Tibial artery (tissue), 4 donors: ENCODE measurements around the gene DYRK1A.

Source experiments
- DNase-seq, 2 donors: peaks; one replicate each; pipeline ENCODE4 v3.0.0-alpha.2; 2019
- H3K27ac ChIP-seq, 2 donors: fragments of 200-600 bp; sonication (generic) in 1 of 2; 1 replicate in 1 of 2; 2 replicates in 1 of 2; pipeline ENCODE4 v1.5.1; 2018 to 2019; ENCODE audit warnings: mild to moderate bottlenecking in 1 of 2
- H3K27me3 ChIP-seq, 2 donors: fragments of 200-600 bp; sonication (generic) in 1 of 2; one replicate each; pipeline versions ENCODE4 v1.5.1 to v1.6.0; 2016 to 2019
- H3K36me3 ChIP-seq, 3 donors: fragments of 200-600 bp; sonication (generic) in 2 of 3; one replicate each; pipeline ENCODE4 v1.5.1; 2016 to 2019; ENCODE audit warnings: mild to moderate bottlenecking in 2 of 3
- H3K4me1 ChIP-seq, 4 donors: fragments of 200-600 bp; sonication (generic) in 2 of 4; 1 replicate in 3 of 4; 2 replicates in 1 of 4; pipeline ENCODE4 v1.5.1; 2016 to 2019
- H3K4me3 ChIP-seq, 2 donors: fragments of 200-600 bp; sonication (generic) in 1 of 2; 1 replicate in 1 of 2; 2 replicates in 1 of 2; pipeline ENCODE4 v1.5.1; 2018 to 2019; ENCODE audit warnings: mild to moderate bottlenecking in 2 of 2
- H3K9me3 ChIP-seq, 3 donors: fragments of 200-600 bp; sonication (generic) in 1 of 3; one replicate each; pipeline ENCODE4 v1.5.1; 2016 to 2019
- CTCF ChIP-seq, 2 experiments: fragments of 200-600 bp in 1 of 2; fragments of 450-650 bp in 1 of 2; IDR thresholded peaks; one replicate each; pipeline ENCODE4 v1.5.1; 2017 to 2019; ENCODE audit warnings: antibody characterized with exemption in 2 of 2, mild to moderate bottlenecking in 1 of 2, moderate library complexity in 1 of 2
- intact Hi-C: fragments of 100-400 bp; cut with DNase I; formaldehyde crosslinking; loops from one replicate; pipeline ENCODE4 v1.15.0; 2023; ENCODE audit warnings: low total_unique reads

Gene DYRK1A

GRCh38 chr21:37550618-37551330, 184.2 kb downstream of the DYRK1A start:
- Histone ChIP-seq H3K4me1 (peaks cover 0 to 27% (median 6%) of the 10 kb centered on the region in 4 donors), H3K9me3 (no peaks in the 10 kb centered on the region), H3K27ac (no peak overlapping the region), H3K27me3 (peaks cover 0 to 4% of the 10 kb centered on the region in 2 donors), H3K4me3 (no peak overlapping the region), H3K36me3 (no peaks in the 10 kb centered on the region)
- no peak for DNase-seq
- intact Hi-C loops = no loop called here
- TF ChIP-seq CTCF (IDR thresholded peaks at IDR 0.05) = no peak

- no peaks in the 10 kb centered on the region for H3K9me3 ChIP-seq
- no peak for DNase-seq
- intact Hi-C loops = no loop called here
- H3K4me1 ChIP-seq = peaks cover 0 to 26% (median 5%) of the 10 kb centered on the region in 4 donors
- H3K27me3 ChIP-seq = peaks cover 0 to 4% of the 10 kb centered on the region in 2 donors
- no peak overlapping the region for H3K27ac ChIP-seq
- TF ChIP-seq CTCF (IDR thresholded peaks at IDR 0.05) = no peak
- H3K4me3 ChIP-seq = no peak overlapping the region
- no peaks in the 10 kb centered on the region for H3K36me3 ChIP-seq
Observed at GRCh38 chr21:37551331-37551992, 184.9 kb downstream of the DYRK1A start.

DNA sequence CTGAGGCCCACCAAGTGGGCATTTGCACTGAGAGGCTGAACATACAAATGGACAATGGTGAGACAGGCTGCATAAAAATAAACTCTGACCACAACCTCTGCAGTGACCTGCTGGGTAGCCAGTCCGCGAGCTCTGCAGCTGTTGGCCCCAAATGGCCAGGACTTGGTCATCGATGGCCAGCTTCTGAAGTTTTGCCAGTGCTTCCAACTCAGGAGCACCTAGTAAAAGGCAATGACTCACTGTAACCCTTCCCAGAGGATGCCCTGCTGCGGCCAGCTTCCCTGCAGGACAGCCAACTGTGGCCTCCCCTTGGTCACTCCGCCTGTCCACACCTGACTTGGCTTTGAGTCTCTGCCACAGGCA, 185.4 kb downstream of the DYRK1A start:
- H3K27me3 ChIP-seq = peaks cover 0 to 4% of the 10 kb centered on the region in 2 donors
- no peak for DNase-seq
- no peak overlapping the region for H3K4me3 ChIP-seq
- H3K4me1 ChIP-seq = peaks cover 0 to 20% (median 2%) of the 10 kb centered on the region in 4 donors
- no peaks in the 10 kb centered on the region for H3K9me3 ChIP-seq
- intact Hi-C loops = no loop called here
- no peak overlapping the region for H3K27ac ChIP-seq
- H3K36me3 ChIP-seq = no peaks in the 10 kb centered on the region
- no peak for TF ChIP-seq CTCF (IDR thresholded peaks at IDR 0.05)

DNA sequence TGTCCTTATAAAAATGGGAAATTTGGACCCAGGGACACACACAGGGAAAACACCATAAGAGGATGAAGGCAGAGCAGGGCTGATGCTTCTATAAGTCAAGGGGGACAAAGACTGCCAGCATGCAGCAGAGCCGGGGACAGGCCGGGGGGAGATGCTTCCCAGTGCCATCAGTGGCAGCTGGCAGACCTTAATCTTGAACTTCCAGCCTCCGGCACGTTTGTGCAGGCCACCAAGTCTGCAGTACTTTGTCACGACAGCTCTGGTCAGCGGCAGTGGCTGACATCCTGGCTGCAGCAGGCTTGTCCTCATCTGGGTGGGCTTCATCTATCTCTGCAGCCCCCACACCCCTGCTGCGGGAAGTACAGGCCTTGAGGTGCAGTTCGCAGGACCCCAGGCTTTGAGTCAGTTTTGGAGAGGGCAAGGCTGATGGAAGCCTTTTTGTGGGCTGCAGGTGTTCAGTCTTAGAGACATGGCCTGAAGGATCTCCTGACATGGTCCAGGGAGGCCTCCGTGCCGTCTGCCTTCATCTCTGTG, 186.0 kb downstream of the DYRK1A start:
- no peak for DNase-seq
- no peaks in the 10 kb centered on the region for H3K36me3 ChIP-seq
- no peak for TF ChIP-seq CTCF (IDR thresholded peaks at IDR 0.05)

DNA sequence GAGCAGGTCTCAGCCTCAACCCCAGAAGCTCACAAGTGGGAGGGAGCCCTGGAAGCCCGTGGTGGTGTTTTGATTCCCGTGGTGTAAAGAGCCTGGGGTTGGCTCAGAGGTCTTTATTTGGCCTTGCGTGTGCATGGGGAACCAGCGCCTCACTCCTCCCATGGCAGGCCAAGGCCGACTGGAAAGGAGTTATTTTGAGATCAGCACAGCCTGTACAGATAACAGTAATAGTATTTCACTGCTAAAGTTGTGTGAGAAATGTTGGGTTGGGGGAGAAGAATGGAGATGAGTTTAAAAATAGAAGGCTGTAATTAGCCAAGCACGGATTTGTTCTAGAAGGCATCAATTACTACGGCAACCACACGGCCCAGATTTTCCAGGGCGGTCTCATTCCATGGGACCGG, 186.5 kb downstream of the DYRK1A start:
- H3K27ac ChIP-seq = no peak overlapping the region
- H3K36me3 ChIP-seq = no peaks in the 10 kb centered on the region
- H3K9me3 ChIP-seq = no peaks in the 10 kb centered on the region
- no peak for DNase-seq
- intact Hi-C loops = no loop called here
- H3K4me1 ChIP-seq = peaks cover 0 to 9% (median 0%) of the 10 kb centered on the region in 4 donors
- H3K4me3 ChIP-seq = no peak overlapping the region
- H3K27me3 ChIP-seq = peaks cover 0 to 4% of the 10 kb centered on the region in 2 donors
- TF ChIP-seq CTCF (IDR thresholded peaks at IDR 0.05) = no peak

More for the DNA sequence above, 186.0 kb downstream of the DYRK1A start:
- no peaks in the 10 kb centered on the region for H3K9me3 ChIP-seq
- H3K4me1 ChIP-seq = peaks cover 0 to 15% (median 0%) of the 10 kb centered on the region in 4 donors
- intact Hi-C loops = no loop called here
- no peak overlapping the region for H3K27ac ChIP-seq
- H3K27me3 ChIP-seq = peaks cover 0 to 4% of the 10 kb centered on the region in 2 donors
- H3K4me3 ChIP-seq = no peak overlapping the region
